ENCODE data around the gene CALD1.

GRCh38 chr7:134882481-134882880 is 103.0 kb downstream of the CALD1 start:
- no peak for TF ChIP-seq CTCF (IDR thresholded peaks at IDR 0.05)
- no peak for TF ChIP-seq IRF2 (CRISPR knock-in tag; IDR thresholded peaks at IDR 0.05; ENCODE audit: borderline replicate concordance, low read depth)
- no peak for TF ChIP-seq E2F4 (CRISPR knock-in tag; IDR thresholded peaks at IDR 0.05; ENCODE audit: borderline replicate concordance, low read depth)
- TF ChIP-seq NFATC4 (CRISPR knock-in tag; IDR thresholded peaks at IDR 0.05) = no peak
- TF ChIP-seq TEAD4 (CRISPR knock-in tag; IDR thresholded peaks at IDR 0.05) = no peak
- TF ChIP-seq KAT7 (CRISPR knock-in tag; IDR thresholded peaks at IDR 0.05; ENCODE audit: borderline replicate concordance) = no peak
- TF ChIP-seq ATF3 (CRISPR knock-in tag; conservative IDR thresholded peaks at IDR 0.05) = no peak
- no peak for TF ChIP-seq PRDM15 (CRISPR knock-in tag; IDR thresholded peaks at IDR 0.05)
- no peak for TF ChIP-seq SMAD3 (CRISPR knock-in tag; IDR thresholded peaks at IDR 0.05; ENCODE audit: borderline replicate concordance)
- no peak for TF ChIP-seq GABPB1 (CRISPR knock-in tag; IDR thresholded peaks at IDR 0.05)
- no peak for TF ChIP-seq NFYB (CRISPR knock-in tag; conservative IDR thresholded peaks at IDR 0.05; ENCODE audit: low read depth)
- no peak for TF ChIP-seq ZNF317 (CRISPR knock-in tag; IDR thresholded peaks at IDR 0.05; ENCODE audit: borderline replicate concordance, low read depth)
- TF ChIP-seq ZNF416 (CRISPR knock-in tag; IDR thresholded peaks at IDR 0.05) = no peak
- TF ChIP-seq SP1 (CRISPR knock-in tag; conservative IDR thresholded peaks at IDR 0.05) = no peak

Data from WTC11 (cell line).